Stimulated activated CD8-positive, alpha-beta memory T cell treated with anti-CD3 and anti-CD28 coated beads, Interleukin-15, amount 100 ng/mL, for 1 hour (primary cell): Measurements from ENCODE around the gene KRTAP5-3.
"Not testable (repeated sequence)": the region's sequence is repeated elsewhere in the genome, so short reads cannot be mapped to it uniquely, and the experiment has no call there.

Experiments used
- DNase-seq: peaks from one replicate; pipeline ENCODE4 v3.0.0-alpha.2; 2020; ENCODE audit warnings: low read depth

KRTAP5-3 gene

GRCh38 chr11:1608363-1608762, at the start of gene KRTAP5-3:
Gene KRTAP5-3 (minus strand): TSS chr11:1608463. CDS start chr11:1608385, 78 bp downstream.
- no peak for DNase-seq

GRCh38 chr11:1656670-1657069, 48.4 kb upstream of the KRTAP5-3 start:
- no peak for DNase-seq

- DNase-seq: no peak
Observed at GRCh38 chr11:1656061-1656441, 47.8 kb upstream of the KRTAP5-3 start.

- no peak for DNase-seq
Observed at GRCh38 chr11:1655168-1656060, 47.2 kb upstream of the KRTAP5-3 start.

DNA sequence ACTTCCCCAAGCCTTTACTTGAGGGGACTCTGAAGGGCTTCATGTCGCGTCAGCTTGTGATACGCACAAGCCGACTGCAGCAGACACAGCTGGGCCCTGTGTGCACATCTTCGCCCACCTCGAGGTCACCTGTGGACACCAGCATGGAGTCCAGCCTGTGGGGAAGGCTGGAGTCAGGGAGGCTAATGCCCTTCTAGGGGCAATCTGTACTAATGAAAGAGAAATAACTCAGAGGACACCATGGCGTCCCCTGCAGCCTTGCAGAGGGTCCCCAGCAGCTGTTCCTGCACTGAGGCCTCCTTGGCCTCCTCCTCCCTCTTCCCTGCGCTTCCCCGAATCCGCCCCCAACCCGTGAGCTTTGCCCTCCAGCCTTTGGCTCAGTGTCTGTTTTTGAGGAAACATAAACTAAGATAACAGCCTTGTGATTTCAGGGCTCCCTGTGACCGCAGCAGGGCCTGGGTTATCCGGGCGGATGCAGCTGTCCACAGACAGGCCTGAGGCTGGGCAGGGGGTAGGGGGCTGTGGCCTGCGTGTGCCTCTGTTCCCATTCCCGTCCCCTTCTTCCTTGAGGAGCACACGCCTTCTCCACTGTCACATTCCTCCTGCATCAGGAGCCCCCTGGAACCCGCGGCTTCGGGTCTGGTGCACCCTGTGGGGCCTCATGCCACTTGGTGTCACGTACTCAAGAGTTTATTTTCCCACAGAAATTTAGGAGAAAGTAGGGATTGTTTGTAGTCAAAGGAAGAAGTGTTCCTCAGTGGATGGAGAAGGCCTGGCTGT, 46.3 kb upstream of the KRTAP5-3 start:
- no peak for DNase-seq

GRCh38 chr11:1653541-1654387, 45.5 kb upstream of the KRTAP5-3 start:
- no peak for DNase-seq

DNA sequence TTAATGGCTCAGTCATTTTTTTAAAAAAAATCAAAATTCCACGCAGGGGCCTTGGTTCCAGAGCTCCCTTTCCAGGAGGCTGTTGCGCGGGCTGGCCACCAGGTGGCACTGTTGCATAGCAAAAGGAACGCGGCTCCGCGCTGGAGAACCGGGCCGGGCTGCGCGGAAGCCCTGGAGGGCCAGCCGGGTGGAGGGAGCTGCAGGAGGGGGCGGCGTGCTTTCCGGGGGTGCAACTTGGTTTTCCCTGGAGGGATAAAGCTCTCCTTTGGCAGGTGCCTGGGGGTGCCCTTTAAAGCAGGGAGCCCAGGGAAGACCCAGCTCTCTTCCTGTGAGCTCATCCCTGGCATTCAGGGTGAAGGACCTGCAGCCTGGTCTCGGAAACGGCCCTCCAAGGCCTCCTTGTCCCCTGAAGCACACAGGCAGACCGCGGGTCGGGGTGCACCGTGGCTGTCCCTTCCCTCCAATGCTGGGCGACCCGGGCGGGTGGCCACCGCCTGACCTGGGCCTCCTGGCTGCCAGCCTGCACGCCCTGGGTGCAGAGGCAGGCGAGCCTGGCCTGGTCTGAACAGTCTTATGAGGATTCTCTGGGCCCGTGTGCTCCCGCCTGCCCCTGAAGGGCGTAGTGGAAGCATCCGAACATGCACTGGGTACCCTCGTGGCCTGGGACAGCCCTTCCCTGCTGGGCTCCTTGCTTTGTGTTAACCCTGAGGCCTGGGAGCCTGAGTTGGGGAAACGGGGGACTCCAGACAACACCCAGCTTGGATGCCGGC, 44.7 kb upstream of the KRTAP5-3 start:
- DNase-seq: peak; percentile 64

- DNase-seq: no peak
Observed at GRCh38 chr11:1652442-1652770, 44.1 kb upstream of the KRTAP5-3 start.

DNA sequence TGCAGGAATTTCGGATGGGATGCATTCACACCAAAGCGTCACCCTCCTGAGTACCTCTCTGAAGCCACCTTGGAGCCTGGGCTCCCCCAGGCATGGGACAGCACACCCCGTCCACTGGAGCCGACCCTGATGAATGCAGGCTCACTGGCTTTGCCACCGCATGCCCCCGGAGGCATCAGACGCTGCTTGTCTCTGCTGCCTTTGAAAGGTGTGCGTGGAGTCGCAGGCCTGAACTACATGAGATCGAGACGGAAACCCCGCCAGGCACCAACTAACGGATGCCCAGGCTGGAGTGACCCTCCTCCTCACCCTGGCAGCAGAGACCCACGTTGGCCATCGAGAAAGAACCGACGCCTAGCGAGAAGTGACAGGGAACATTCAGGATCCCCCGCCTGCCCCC, 43.8 kb upstream of the KRTAP5-3 start:
- no peak for DNase-seq

GRCh38 chr11:1651411-1651980, 43.2 kb upstream of the KRTAP5-3 start:
- no peak for DNase-seq

DNA sequence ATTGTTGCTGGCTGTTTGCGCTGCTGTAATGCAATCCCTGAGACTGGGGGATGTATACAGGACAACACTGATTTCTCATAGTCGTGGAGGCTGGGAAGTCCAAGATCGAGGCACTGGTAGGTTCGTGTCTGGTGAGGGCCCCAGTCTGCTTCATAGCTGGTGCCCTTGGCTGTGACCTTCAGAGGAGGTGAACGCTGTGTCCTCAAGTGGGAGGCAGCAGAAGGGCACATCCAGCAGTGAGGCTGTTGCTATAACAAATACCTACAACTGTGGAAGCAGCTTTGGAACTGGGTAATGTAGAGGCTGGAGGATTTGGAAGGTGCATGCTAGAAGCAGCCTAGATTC, 42.6 kb upstream of the KRTAP5-3 start:
- DNase-seq: no peak

DNA sequence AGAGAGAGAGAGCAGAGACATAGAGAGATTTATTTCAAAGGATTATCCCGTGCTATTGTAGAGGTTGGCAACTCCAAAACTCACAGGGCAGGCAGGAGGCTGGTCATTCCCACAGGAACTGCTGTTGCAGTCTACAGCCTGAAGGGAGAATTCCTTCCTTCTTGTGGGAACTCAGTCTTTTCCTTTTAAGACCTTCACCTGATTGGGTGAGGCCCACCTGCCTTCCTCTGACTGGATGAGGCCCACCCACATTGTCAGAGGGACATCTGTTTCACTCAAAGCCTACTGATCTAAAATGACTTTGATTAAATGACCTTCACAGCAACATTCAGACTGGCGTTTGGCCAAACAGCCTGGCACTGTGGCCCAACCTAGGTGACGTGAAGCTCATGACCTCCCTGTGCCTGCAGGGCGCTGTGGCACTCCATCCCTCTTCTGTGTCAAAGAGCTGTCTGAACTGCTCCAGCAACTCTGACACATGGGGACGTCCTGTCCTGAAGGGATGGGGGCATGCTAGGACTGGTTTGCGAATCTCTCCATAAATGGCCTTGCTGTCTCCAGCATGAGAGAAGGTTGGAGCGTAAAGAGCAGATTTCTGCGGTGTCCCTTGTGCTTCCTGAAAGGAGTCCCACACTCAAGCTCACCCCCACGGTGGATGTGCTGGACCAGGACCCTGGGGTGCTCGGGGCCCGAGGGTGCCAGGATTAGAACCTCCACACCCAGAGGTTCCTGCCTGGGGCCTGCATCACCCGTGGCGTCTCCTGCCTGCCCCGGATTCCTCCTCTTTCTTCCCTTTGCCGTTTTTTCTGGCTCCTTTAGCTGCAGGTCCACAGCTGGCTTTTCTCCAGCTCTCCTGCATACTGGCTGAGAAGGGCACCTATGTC, 42.0 kb upstream of the KRTAP5-3 start:
- no peak for DNase-seq

DNA sequence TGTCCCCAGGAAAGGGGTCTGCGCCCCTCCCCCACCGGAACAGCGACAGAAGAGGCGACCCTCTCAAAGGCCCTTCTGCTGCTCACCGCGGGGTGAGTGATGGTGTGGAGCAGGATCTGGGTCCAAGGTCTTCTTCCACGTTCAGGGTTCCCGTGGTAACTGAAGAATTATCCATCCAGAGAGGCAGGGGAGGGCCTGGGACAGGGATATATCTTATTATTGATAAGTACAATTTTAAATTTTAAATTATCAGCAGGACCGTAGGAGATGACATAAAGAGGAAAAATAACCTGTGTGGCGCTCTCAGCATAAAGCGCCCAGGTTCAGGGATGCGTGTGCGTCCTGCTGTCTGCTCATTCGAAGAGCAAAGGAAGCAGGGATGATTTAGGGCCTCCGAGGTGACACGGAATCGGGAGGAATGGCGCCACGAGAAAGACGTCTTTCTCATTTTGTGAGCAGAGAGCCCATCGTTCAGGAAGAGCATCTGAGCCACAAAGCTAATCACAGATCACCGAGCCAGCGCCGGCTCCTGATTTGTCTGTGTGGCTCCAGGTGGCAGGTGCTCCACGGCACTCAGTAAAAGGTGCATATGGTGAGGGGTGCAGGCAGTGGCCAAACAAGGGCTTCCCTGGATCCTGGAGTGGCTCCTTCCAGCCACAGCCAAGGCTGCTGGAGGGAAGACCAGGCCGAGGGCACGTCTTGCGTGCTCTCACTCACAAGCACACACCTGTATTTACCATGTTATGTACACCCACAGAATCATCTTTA, 40.6 kb upstream of the KRTAP5-3 start:
- no peak for DNase-seq

- DNase-seq: no peak
Observed at GRCh38 chr11:1647901-1648652, 39.8 kb upstream of the KRTAP5-3 start.

- not testable (repeated sequence) for DNase-seq
Observed at GRCh38 chr11:1646540-1646939, 38.3 kb upstream of the KRTAP5-3 start.

DNA sequence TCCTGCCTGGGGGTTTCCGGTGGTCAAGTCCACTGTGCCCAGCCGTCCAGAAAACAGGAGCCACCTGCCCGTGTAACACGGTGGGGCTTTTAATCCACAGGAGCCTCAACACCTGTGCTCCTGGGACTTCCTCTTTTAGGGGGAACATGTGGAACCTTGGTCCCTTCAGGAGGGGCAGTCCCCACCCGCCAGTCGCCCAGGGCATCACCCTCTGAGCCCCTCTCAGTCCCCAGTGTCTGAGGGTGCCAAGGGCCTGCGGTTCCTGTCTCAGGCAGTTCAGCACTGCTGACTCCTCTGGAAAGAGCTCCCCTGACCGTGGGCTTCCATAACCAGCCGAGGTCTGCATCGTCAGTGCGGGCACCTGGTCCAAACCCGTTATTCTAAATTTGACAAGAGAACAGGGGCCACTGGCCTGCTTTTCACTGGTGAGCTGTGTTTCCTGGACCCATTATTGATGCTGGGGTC, 37.1 kb upstream of the KRTAP5-3 start:
- no peak for DNase-seq

GRCh38 chr11:1644601-1645356, 36.5 kb upstream of the KRTAP5-3 start:
- no peak for DNase-seq

GRCh38 chr11:1643146-1643690, 35.0 kb upstream of the KRTAP5-3 start:
- no peak for DNase-seq
